ENCODE data around the gene DLK1.

Gene DLK1

DNA sequence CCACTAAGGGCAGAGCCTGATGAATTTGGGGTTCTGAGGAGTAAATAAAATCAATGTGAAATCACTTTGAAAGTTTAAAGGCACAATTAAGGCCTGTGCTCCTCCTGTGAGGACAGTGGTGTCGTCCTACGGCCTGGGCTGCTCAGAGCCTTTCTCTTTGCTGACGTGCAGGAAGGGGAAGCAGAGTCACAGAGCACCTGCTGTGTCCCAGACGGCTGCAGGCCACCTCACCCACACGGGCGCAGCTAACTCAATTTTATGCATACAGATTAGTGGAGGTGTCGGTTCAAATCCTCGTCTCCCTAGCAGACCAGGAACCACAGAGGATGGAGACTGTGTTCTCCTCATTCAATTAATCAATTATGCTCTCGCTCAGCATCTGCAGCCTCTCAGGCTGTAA is 11.4 kb upstream of the DLK1 start:
- Mint-ChIP-seq H3K27ac (no peak overlapping the region), H3K4me1 (ENCODE audit: low read depth) (no peaks in the 10 kb centered on the region), H3K36me3 (ENCODE audit: low read depth) (no peaks in the 10 kb centered on the region), H3K9me3 (no peaks in the 10 kb centered on the region), H3K4me3 (no peak overlapping the region), H3K27me3 (ENCODE audit: low read depth) (peaks cover 13% of the 10 kb centered on the region)
- DNase-seq (ENCODE audit: low spot score) = no peak

DNA sequence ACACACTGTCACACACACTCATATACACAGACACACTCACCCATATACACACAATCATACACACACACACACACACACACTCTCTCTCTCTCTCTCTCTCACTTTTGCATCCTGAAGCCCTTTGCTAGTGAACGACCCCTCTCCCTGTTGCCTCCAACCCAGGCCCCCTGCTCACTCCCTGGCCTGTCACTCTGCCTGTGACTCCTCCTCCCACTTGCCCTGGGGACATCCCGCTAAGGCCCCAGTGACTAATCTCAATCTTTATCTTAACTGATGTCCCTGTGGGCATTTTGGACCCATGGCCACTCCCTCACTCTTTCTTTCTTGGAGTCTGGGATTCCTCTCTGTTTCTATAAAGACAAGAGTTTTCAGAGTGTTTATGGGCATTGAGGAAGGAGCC is 10.9 kb upstream of the DLK1 start:
- no peaks in the 10 kb centered on the region for H3K36me3 Mint-ChIP-seq (ENCODE audit: low read depth)
- H3K27me3 Mint-ChIP-seq (ENCODE audit: low read depth) = peaks cover 10% of the 10 kb centered on the region
- H3K9me3 Mint-ChIP-seq = no peaks in the 10 kb centered on the region
- H3K4me1 Mint-ChIP-seq (ENCODE audit: low read depth) = no peaks in the 10 kb centered on the region
- DNase-seq (ENCODE audit: low spot score) = no peak
- no peak overlapping the region for H3K27ac Mint-ChIP-seq
- H3K4me3 Mint-ChIP-seq = no peak overlapping the region

DNA sequence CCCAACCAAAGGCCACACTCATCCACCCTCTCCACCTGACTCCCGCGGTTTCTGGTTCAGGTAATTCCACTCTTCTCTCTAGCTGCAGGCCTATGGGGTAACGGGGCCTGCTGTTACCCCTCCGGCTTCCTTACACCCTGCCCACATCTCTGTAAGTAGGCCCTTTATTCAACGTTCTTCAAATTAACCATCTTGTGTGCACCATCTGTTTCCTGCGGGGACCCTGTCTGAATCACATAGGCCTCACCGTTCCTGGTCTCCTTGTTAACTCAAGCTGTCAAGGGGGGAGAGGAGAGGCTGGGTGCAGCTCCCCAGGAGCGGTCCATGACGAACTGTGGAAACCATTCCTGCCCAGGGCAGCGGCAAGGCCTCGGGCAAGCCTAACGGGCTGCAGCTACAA is 9.3 kb upstream of the DLK1 start:
- no peaks in the 10 kb centered on the region for H3K4me1 Mint-ChIP-seq (ENCODE audit: low read depth)
- no peak overlapping the region for H3K4me3 Mint-ChIP-seq
- H3K27me3 Mint-ChIP-seq (ENCODE audit: low read depth) = peaks cover 10% of the 10 kb centered on the region
- H3K27ac Mint-ChIP-seq = no peak overlapping the region
- no peak for DNase-seq (ENCODE audit: low spot score)
- no peaks in the 10 kb centered on the region for H3K9me3 Mint-ChIP-seq
- no peaks in the 10 kb centered on the region for H3K36me3 Mint-ChIP-seq (ENCODE audit: low read depth)

DNA sequence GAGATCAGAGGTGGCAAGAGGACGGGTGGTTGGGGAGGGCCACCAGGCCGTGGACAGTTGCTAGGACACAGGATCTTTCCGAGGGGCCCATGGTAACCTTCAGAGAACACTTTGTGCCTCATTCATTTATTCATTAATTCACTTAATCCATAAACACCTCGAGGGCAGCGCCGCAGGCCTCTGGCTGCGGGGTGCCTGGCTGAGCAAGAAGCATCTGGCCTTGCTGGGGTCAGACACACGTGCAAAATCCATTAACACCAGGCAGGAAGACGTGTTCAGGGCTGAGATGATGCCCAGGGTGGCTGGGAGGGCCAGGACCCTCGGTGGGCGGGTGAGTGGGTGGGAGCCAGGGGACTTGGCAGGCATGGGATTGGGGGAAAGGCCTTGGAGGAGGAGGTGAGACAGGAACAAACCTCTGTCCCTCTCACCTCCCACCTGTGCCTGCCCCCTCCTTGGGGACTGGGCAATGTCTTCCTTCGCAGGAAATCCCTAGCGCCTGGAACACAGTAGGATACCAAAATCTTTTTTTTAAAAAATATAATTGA is 6.6 kb upstream of the DLK1 start:
- Mint-ChIP-seq H3K27ac (no peak overlapping the region), H3K27me3 (ENCODE audit: low read depth) (peaks cover 8% of the 10 kb centered on the region), H3K9me3 (no peaks in the 10 kb centered on the region), H3K4me1 (ENCODE audit: low read depth) (no peaks in the 10 kb centered on the region), H3K4me3 (no peak overlapping the region), H3K36me3 (ENCODE audit: low read depth) (no peaks in the 10 kb centered on the region)
- DNase-seq (ENCODE audit: low spot score) = no peak

DNA sequence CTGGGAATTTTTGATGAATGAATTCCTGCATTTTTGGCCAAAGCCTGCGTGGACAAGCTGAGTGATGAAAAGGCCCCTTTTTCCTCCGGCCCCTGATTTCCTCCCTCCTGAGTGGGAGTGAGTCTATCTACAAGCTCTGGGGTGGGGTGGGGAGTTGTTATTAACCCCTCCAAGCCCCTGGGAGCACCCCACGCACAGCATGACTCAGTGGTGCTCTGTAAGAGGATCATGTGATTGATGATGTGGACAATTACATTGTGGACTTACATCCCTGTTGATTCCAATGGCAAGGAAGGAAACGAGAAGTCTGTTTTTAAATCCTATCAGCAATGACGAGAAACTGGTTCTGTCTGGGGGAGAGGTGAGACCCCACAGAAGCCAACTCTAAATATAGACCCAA is 5.1 kb upstream of the DLK1 start:
- Mint-ChIP-seq H3K4me3 (no peak overlapping the region), H3K4me1 (ENCODE audit: low read depth) (no peaks in the 10 kb centered on the region), H3K9me3 (no peaks in the 10 kb centered on the region), H3K27ac (no peak overlapping the region), H3K27me3 (ENCODE audit: low read depth) (peaks cover 19% of the 10 kb centered on the region), H3K36me3 (ENCODE audit: low read depth) (no peaks in the 10 kb centered on the region)
- DNase-seq (ENCODE audit: low spot score) = no peak

DNA sequence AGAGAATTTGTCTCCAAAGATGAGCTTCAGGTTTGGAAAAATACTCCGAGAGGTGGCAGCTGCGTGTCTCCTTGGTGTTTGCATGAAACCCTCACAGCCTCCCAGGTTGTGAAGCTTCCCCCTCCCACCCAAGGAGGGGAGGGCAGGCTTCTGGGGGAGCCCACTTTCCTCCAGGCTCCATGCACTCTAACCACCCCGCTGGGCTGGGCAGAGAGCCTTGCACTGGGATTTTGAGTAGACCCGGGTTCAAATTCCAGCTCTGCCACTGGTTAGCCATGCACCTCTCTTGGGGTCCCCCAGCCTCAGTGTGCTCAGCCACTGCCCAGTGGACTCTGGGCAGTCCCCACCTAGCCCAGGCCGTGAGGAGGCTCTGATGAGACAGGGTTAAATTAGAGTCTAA is 4.3 kb upstream of the DLK1 start:
- Mint-ChIP-seq H3K36me3 (ENCODE audit: low read depth) (no peaks in the 10 kb centered on the region), H3K27me3 (ENCODE audit: low read depth) (peaks cover 21% of the 10 kb centered on the region), H3K4me3 (no peak overlapping the region), H3K9me3 (no peaks in the 10 kb centered on the region), H3K4me1 (ENCODE audit: low read depth) (no peaks in the 10 kb centered on the region), H3K27ac (no peak overlapping the region)
- no peak for DNase-seq (ENCODE audit: low spot score)

DNA sequence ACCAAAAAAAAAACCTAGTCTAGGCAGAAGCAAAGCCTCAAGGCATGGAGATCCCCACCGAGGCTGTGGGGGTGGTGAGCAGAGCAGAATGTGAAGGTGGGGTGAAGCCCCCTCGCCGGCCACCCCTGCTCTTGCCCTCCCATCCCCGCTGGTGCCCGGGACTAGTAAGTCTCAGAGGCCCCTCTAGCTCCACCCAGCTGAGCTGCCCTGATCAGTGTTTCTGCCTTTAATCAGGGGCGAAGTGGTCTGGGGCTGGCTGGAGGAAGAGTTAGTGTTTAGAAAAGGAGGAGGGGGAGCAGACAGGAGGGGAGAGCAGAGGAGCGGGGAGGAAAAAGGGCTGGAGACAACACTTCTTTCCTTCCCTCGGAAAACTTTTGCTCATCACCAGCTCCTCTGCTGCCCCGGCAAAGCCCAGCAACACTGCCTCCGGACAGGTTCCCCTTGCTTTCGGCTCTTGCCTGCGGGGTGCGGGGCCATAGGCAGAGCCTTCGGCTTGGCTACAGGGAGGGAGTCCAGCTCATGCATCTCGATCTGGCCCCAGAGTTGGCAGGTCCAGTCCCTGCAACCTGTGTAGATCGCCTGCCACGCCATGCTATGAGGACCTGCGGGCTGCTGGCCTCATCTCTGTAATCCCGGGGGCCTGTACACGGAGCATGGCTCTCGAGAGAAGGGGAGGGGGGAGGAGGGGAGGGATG is 3.4 kb upstream of the DLK1 start:
- Mint-ChIP-seq H3K4me3 (no peak overlapping the region), H3K27ac (no peak overlapping the region), H3K36me3 (ENCODE audit: low read depth) (no peaks in the 10 kb centered on the region), H3K4me1 (ENCODE audit: low read depth) (no peaks in the 10 kb centered on the region), H3K27me3 (ENCODE audit: low read depth) (peaks cover 26% of the 10 kb centered on the region), H3K9me3 (no peaks in the 10 kb centered on the region)
- no peak for DNase-seq (ENCODE audit: low spot score)

DNA sequence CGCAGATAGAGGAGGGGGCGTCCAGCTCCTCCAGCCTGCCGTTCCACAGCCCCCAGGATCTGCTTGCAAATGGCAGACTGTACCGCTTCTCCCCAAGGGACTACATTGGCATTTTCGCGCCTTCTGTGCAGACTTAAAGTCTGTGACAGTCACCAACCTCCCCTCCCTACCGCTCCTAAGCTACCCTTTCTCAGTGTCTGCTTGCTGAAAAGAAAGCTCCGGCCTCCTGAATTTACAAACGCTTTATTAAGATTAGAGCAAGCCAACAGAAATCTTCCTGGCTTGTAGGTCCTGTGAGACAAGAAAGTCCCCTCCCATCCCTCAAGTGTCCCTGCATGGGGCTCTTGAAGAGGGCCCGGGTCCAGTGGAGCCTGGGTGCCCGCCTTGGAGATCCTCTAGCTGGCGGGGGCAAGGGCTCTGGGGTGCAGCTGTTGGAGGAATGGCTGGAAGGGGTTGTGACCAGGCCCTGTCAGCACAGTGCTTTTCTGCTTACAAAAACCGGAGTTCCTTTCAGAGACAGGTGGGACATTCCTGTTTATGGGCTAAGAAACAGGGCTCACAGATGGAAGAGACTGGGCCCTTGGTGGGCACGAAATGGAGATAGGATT is 2.8 kb upstream of the DLK1 start:
- Mint-ChIP-seq H3K27me3 (ENCODE audit: low read depth) (peaks cover 26% of the 10 kb centered on the region), H3K4me3 (no peak overlapping the region), H3K9me3 (no peaks in the 10 kb centered on the region), H3K4me1 (ENCODE audit: low read depth) (no peaks in the 10 kb centered on the region), H3K36me3 (ENCODE audit: low read depth) (no peaks in the 10 kb centered on the region), H3K27ac (no peak overlapping the region)
- DNase-seq (ENCODE audit: low spot score) = no peak

DNA sequence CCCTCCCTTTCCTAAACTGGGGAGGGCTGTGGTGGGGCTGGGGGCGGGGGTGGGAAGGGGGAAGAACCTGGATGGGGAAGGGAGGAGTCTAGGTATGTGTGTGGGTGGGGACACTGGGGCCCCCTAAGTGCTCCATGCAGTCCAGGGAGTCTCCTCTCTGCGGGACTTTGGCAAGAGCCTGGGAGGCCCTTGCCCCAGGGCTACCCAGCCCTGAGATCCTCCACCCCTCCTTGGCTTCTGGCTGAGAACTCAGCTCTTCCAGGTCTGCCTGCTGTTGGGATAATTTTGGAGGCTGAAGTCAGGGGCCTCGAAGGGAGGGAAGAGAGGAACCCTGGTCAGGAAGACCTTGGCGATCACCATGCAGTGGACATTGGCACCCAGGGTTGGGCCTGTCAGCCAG is 2.2 kb upstream of the DLK1 start:
- no peak for DNase-seq (ENCODE audit: low spot score)
- Mint-ChIP-seq H3K9me3 (no peaks in the 10 kb centered on the region), H3K4me3 (no peak overlapping the region), H3K27ac (no peak overlapping the region), H3K36me3 (ENCODE audit: low read depth) (no peaks in the 10 kb centered on the region), H3K4me1 (ENCODE audit: low read depth) (no peaks in the 10 kb centered on the region), H3K27me3 (ENCODE audit: low read depth) (peaks cover 31% of the 10 kb centered on the region)

DNA sequence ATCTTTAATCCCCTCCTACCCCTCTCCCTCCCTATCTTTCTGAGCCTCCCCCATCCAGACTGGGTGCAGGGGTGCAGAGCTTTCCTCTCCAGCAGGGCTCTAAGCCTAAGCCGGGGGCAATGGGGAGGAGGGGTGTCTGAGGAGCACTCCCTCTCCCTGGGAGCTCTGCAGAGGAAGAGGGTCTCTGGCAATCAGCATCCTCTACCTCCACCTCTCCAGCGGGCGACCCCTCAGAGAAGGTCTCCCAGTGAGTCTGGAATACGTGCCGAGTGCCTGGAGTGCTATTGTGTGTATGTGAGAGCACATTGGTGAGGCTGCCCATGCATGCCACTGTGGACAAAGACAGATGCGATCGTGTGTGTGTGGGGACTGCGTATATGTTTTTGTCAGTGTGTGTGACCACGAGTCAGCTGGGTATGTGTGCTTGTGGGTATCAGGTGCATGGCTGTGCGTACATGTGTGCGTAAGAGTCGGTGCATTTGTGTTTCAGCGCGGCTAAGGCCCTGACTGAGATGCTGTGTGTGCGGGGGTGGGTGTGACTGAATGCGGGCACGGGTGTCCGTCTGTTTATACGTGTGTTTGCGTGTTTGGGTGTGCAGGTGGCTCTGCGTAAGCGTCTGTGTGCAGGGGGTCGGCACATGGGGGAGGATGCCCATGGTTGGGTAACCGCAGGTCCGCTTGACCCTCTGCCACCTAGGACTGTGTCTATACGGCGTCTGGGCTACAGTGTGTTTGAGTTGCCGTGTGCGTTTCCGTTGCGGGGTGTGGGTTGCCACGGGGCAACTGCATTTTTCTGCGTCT is 905 bp upstream of the DLK1 start:
- no peaks in the 10 kb centered on the region for H3K4me1 Mint-ChIP-seq (ENCODE audit: low read depth)
- DNase-seq (ENCODE audit: low spot score) = no peak
- no peak overlapping the region for H3K4me3 Mint-ChIP-seq
- no peaks in the 10 kb centered on the region for H3K36me3 Mint-ChIP-seq (ENCODE audit: low read depth)
- H3K9me3 Mint-ChIP-seq = no peaks in the 10 kb centered on the region
- H3K27ac Mint-ChIP-seq = no peak overlapping the region
- H3K27me3 Mint-ChIP-seq (ENCODE audit: low read depth) = peaks cover 31% of the 10 kb centered on the region

DNA sequence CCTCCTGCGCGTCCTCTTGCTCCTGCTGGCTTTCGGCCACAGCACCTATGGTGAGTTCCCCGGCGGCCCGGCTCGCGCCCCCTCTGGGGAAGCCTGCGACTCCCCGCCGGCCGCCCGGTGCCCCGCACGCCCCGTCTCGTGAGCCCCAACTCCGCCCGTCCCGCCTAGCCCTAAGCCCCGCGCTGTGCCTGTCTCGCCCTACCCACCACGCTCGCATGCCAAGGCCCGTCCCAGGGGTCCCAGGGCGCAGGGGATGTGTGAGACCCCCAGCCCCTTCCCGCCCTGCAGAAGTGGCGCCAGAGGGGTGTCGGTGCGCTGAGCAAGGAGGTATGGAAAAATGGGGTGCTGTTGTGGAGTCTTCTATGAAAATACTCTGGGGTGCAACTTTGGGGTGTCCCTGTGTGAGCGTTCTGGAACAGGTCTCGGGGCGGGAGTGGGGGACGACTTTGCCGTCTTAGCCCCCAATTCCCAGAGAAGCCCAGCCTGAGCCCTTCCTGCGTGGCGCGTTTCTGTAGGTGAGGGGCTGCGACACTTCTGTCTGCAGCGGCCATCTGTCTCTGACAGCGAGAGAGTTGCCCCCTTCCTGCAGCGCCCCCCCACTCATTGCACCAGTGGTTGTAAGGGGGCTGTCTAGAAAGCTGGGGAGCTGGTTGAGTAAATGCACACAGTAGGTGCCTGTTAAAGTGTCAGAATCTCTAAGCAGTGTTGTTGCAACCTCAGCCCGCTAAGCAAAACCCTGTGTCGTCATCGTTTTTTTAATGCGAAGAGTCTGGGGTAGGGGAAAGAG is 587 bp downstream of the DLK1 start:
- no peak for DNase-seq (ENCODE audit: low spot score)
- Mint-ChIP-seq H3K36me3 (ENCODE audit: low read depth) (no peaks in the 10 kb centered on the region), H3K9me3 (no peaks in the 10 kb centered on the region)

DNA sequence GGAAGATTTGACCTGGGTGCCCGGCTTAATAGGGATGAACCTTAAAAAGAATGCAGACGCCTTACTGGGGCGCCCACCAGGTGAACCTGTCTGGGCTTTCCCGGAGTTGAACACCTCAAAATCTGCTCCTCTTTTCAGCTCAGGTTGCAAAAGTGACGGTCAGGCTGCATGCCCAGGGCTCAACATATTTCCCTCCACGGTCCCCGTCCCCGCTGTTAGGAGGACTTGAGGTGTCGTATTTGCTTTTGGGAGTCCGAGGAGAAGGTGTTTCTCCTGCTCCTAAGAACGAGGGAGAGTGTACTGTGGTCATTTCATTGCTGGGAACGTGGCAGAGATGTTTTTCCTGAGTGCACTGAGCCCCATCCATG is 1.2 kb downstream of the DLK1 start:
- Mint-ChIP-seq H3K4me1 (ENCODE audit: low read depth) (no peaks in the 10 kb centered on the region), H3K9me3 (no peaks in the 10 kb centered on the region), H3K27ac (no peak overlapping the region), H3K36me3 (ENCODE audit: low read depth) (no peaks in the 10 kb centered on the region), H3K27me3 (ENCODE audit: low read depth) (peaks cover 31% of the 10 kb centered on the region), H3K4me3 (no peak overlapping the region)
- DNase-seq (ENCODE audit: low spot score) = no peak

More for the DNA sequence above, 587 bp downstream of the DLK1 start:
- Mint-ChIP-seq H3K4me3 (no peak overlapping the region), H3K27me3 (ENCODE audit: low read depth) (peaks cover 31% of the 10 kb centered on the region), H3K27ac (no peak overlapping the region), H3K4me1 (ENCODE audit: low read depth) (no peaks in the 10 kb centered on the region)

DNA sequence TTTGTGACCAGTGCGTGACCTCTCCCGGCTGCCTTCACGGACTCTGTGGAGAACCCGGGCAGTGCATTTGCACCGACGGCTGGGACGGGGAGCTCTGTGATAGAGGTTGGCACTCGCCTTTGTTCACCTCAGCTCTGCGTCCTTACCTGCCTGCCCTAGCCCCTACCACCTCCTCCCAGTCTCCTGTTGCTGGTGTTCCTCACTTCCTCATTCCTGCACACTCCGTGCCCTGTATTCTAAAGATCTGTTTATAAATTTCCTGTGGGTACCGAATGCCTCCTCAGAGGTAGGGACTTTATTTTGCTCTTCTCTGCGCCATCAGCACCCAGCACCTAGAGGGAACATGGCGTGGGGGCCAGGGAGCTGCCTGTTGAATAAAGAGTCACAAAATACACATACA is 2.3 kb downstream of the DLK1 start:
- no peak overlapping the region for H3K27ac Mint-ChIP-seq
- no peaks in the 10 kb centered on the region for H3K4me1 Mint-ChIP-seq (ENCODE audit: low read depth)
- no peak for DNase-seq (ENCODE audit: low spot score)
- H3K9me3 Mint-ChIP-seq = no peaks in the 10 kb centered on the region
- H3K36me3 Mint-ChIP-seq (ENCODE audit: low read depth) = no peaks in the 10 kb centered on the region
- peaks cover 31% of the 10 kb centered on the region for H3K27me3 Mint-ChIP-seq (ENCODE audit: low read depth)
- no peak overlapping the region for H3K4me3 Mint-ChIP-seq

DNA sequence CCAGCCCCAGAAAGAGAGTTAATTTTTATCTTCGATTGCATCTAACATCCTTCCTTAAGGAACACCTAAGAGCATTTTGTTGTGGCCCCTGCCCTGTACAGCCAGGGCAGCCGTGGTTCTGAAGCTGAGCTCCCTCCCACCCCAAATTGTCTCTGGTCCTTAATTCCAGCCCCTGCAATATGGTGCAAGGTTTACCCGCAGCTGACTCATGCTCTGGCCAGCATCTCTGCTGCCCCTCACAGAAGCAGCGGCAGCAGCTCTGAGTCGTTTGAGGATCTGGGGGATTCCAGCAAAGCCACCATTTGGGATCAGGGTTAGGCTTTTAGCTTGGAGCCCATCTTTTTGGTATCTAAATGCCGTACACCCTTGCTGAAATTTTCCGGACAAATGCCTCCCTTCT is 3.3 kb downstream of the DLK1 start:
- H3K4me1 Mint-ChIP-seq (ENCODE audit: low read depth) = no peaks in the 10 kb centered on the region
- H3K27ac Mint-ChIP-seq = no peak overlapping the region
- H3K4me3 Mint-ChIP-seq = no peak overlapping the region
- no peaks in the 10 kb centered on the region for H3K36me3 Mint-ChIP-seq (ENCODE audit: low read depth)
- no peak for DNase-seq (ENCODE audit: low spot score)
- no peaks in the 10 kb centered on the region for H3K9me3 Mint-ChIP-seq
- H3K27me3 Mint-ChIP-seq (ENCODE audit: low read depth) = peaks cover 31% of the 10 kb centered on the region
